ENCODE measurements around the gene LZTR1.

The LZTR1 gene

GRCh38 chr22:20952544-20953341 is 29.4 kb upstream of the LZTR1 start:
- H3K9ac ChIP-seq (ENCODE audit: low read length) = no peak overlapping the region
- peaks cover 38% of the 10 kb centered on the region for H3K36me3 ChIP-seq (ENCODE audit: insufficient read depth, low read length)
- H3K27me3 ChIP-seq (ENCODE audit: control insufficient read depth in 1 of 2, insufficient read depth in 2 of 2, low read length in 2 of 2) = no peaks in the 10 kb centered on the region
- no peak overlapping the region for H3K27ac ChIP-seq (ENCODE audit: low read depth, low read length)
- H3K4me1 ChIP-seq (ENCODE audit: insufficient read depth, low read length) = peaks cover 3% of the 10 kb centered on the region
- H3K4me3 ChIP-seq (ENCODE audit: low read depth in 1 of 2, low read length in 2 of 2) = no peak overlapping the region
- H3K9me3 ChIP-seq (ENCODE audit: low read length) = no peaks in the 10 kb centered on the region

DNA sequence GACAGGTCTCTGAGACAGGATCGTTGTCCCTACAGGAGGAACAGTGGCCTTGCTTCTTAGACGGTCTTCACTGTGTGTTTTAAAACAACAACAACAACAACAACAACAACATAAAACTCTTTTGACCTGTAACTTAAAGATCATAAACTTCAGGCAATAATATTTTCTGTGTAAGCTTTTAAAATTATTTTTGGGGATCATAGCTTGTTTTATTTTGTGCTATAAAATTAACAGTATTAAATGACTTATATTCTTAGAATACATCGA is 28.8 kb upstream of the LZTR1 start:
- Histone ChIP-seq H3K9me3 (ENCODE audit: low read length) (no peaks in the 10 kb centered on the region), H3K27me3 (ENCODE audit: control insufficient read depth in 1 of 2, insufficient read depth in 2 of 2, low read length in 2 of 2) (no peaks in the 10 kb centered on the region), H3K9ac (ENCODE audit: low read length) (no peak overlapping the region), H3K4me3 (ENCODE audit: low read depth in 1 of 2, low read length in 2 of 2) (no peak overlapping the region), H3K36me3 (ENCODE audit: insufficient read depth, low read length) (peaks cover 35% of the 10 kb centered on the region), H3K4me1 (ENCODE audit: insufficient read depth, low read length) (peaks cover 3% of the 10 kb centered on the region), H3K27ac (ENCODE audit: low read depth, low read length) (no peak overlapping the region)

DNA sequence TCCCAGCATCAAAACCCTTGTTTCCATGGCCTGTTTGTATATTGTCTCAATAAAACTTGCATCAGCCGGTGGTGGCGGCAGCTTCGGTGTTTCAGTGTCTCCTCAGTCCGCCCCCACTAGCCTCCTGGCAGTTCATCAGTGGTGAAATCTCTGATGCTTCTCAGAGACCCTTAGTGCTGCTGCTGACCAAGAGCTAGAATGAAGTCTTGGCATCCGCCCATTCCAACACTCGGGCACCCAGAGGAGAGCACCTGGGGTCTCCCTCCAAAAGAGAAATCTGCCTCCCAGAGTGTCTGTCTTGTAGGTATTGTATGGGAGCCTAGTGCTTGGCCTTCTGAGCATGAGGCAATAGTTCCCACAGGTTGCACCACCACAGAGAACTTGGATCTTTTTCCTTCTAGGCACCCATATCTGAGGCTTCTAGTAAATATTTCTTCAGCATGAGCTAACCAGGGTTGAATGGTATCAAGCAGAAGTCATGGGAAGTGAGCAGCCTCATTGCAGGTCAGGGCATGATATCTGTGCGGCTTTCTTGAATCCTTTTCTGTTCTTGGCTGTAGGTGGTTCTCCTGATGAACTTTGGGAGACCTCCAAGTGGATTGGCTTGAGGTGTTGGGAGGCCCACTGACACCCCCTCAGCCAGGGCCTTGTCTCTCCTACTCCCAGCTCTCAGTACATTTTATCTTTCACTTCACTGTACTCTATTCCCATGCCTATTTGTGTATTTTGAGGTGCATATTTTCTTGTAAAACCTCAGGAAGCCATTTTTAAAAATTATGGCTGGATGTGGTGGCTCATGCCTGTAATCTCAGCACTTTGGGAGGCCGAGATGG is 28.2 kb upstream of the LZTR1 start:
- H3K27ac ChIP-seq (ENCODE audit: low read depth, low read length) = no peak overlapping the region
- H3K27me3 ChIP-seq (ENCODE audit: control insufficient read depth in 1 of 2, insufficient read depth in 2 of 2, low read length in 2 of 2) = no peaks in the 10 kb centered on the region
- H3K4me1 ChIP-seq (ENCODE audit: insufficient read depth, low read length) = peaks cover 3% of the 10 kb centered on the region
- H3K9ac ChIP-seq (ENCODE audit: low read length) = no peak overlapping the region
- H3K9me3 ChIP-seq (ENCODE audit: low read length) = no peaks in the 10 kb centered on the region
- H3K4me3 ChIP-seq (ENCODE audit: low read depth in 1 of 2, low read length in 2 of 2) = no peak overlapping the region
- H3K36me3 ChIP-seq (ENCODE audit: insufficient read depth, low read length) = peaks cover 33% of the 10 kb centered on the region

GRCh38 chr22:20955548-20955947 is 26.5 kb upstream of the LZTR1 start:
- peaks cover 3% of the 10 kb centered on the region for H3K4me1 ChIP-seq (ENCODE audit: insufficient read depth, low read length)
- no peak overlapping the region for H3K9ac ChIP-seq (ENCODE audit: low read length)
- no peak overlapping the region for H3K27ac ChIP-seq (ENCODE audit: low read depth, low read length)
- no peaks in the 10 kb centered on the region for H3K27me3 ChIP-seq (ENCODE audit: control insufficient read depth in 1 of 2, insufficient read depth in 2 of 2, low read length in 2 of 2)
- peaks cover 20% of the 10 kb centered on the region for H3K36me3 ChIP-seq (ENCODE audit: insufficient read depth, low read length)
- no peaks in the 10 kb centered on the region for H3K9me3 ChIP-seq (ENCODE audit: low read length)
- H3K4me3 ChIP-seq (ENCODE audit: low read depth in 1 of 2, low read length in 2 of 2) = no peak overlapping the region

GRCh38 chr22:20956258-20957101 is 25.6 kb upstream of the LZTR1 start:
- Histone ChIP-seq H3K27me3 (ENCODE audit: control insufficient read depth in 1 of 2, insufficient read depth in 2 of 2, low read length in 2 of 2) (no peaks in the 10 kb centered on the region), H3K27ac (ENCODE audit: low read depth, low read length) (peak overlapping the region; percentile 27), H3K4me3 (ENCODE audit: low read depth in 1 of 2, low read length in 2 of 2) (peak overlapping the region; percentile 57 to 65), H3K9me3 (ENCODE audit: low read length) (no peaks in the 10 kb centered on the region), H3K9ac (ENCODE audit: low read length) (no peak overlapping the region), H3K36me3 (ENCODE audit: insufficient read depth, low read length) (peaks cover 11% of the 10 kb centered on the region), H3K4me1 (ENCODE audit: insufficient read depth, low read length) (peaks cover 3% of the 10 kb centered on the region)

DNA sequence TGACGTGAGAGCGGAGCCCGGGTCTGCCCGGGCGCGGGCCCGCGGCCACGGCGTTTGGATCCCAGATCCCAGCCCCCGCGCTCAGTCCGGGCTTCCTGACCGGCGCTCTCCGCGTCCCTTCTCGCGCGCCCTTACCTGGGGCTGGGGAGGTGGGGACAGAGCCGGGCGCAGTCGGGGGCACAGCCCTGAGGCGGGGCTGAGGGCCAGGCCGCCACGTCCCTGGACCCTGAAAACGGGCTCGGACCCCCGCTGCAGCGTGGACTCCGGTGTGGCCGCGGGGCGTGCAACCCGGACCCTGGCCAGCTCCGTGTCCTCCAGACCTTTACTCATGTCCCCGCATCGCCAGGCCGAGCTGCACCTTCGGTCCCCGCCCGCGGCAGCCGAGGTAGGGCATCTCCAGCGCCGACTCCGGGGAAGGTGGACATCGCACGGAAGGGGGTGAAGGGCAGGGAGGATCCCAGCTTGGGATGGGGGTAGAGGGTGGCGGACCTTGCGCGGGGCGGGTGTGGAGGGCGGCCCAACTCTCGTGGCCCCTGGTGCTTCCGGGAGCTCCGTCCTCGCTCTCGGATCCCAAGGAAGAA is 24.9 kb upstream of the LZTR1 start:
- Histone ChIP-seq H3K4me1 (ENCODE audit: insufficient read depth, low read length) (peaks cover 3% of the 10 kb centered on the region), H3K36me3 (ENCODE audit: insufficient read depth, low read length) (peaks cover 6% of the 10 kb centered on the region), H3K9ac (ENCODE audit: low read length) (no peak overlapping the region), H3K4me3 (ENCODE audit: low read depth in 1 of 2, low read length in 2 of 2) (peak overlapping the region; percentile 57 to 65), H3K27me3 (ENCODE audit: control insufficient read depth in 1 of 2, insufficient read depth in 2 of 2, low read length in 2 of 2) (no peaks in the 10 kb centered on the region), H3K27ac (ENCODE audit: low read depth, low read length) (peak overlapping the region; percentile 27), H3K9me3 (ENCODE audit: low read length) (no peaks in the 10 kb centered on the region)

- Histone ChIP-seq H3K4me1 (ENCODE audit: insufficient read depth, low read length) (peaks cover 3% of the 10 kb centered on the region), H3K9ac (ENCODE audit: low read length) (no peak overlapping the region), H3K27ac (ENCODE audit: low read depth, low read length) (peak overlapping the region; percentile 27), H3K36me3 (ENCODE audit: insufficient read depth, low read length) (no peaks in the 10 kb centered on the region), H3K9me3 (ENCODE audit: low read length) (no peaks in the 10 kb centered on the region), H3K4me3 (ENCODE audit: low read depth in 1 of 2, low read length in 2 of 2) (peak overlapping the region; percentile 57 to 65), H3K27me3 (ENCODE audit: control insufficient read depth in 1 of 2, insufficient read depth in 2 of 2, low read length in 2 of 2) (no peaks in the 10 kb centered on the region)
These were observed 24.2 kb upstream of the LZTR1 start for GRCh38 chr22:20957683-20958431.

- Histone ChIP-seq H3K4me1 (ENCODE audit: insufficient read depth, low read length) (peaks cover 3% of the 10 kb centered on the region), H3K27ac (ENCODE audit: low read depth, low read length) (no peak overlapping the region), H3K4me3 (ENCODE audit: low read depth in 1 of 2, low read length in 2 of 2) (no peak overlapping the region), H3K9me3 (ENCODE audit: low read length) (no peaks in the 10 kb centered on the region), H3K36me3 (ENCODE audit: insufficient read depth, low read length) (no peaks in the 10 kb centered on the region), H3K9ac (ENCODE audit: low read length) (no peak overlapping the region), H3K27me3 (ENCODE audit: control insufficient read depth in 1 of 2, insufficient read depth in 2 of 2, low read length in 2 of 2) (peaks cover 0 to 13% of the 10 kb centered on the region in 2 donors)
These were observed 22.3 kb upstream of the LZTR1 start for GRCh38 chr22:20959578-20960461.

DNA sequence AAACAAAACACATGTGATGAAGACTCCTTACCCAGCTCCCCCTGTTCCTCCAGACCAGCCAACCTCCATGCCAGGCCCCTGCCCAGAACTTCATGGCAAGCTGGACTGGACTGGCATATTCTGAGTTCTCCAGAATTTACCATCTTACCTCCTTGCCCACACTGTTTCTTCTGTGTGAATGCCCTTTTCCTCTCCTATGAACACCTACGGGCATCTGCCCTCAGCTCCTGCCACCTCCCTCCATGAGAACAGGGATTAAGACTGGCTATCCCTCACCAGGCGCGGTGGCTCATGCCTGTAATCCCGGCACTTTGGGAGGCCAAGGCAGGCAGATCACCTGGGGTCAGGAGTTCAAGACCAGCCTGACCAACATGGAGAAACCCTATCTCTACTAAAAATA is 21.5 kb upstream of the LZTR1 start:
- H3K27ac ChIP-seq (ENCODE audit: low read depth, low read length) = no peak overlapping the region
- H3K36me3 ChIP-seq (ENCODE audit: insufficient read depth, low read length) = no peaks in the 10 kb centered on the region
- H3K4me1 ChIP-seq (ENCODE audit: insufficient read depth, low read length) = peaks cover 3% of the 10 kb centered on the region
- no peak overlapping the region for H3K9ac ChIP-seq (ENCODE audit: low read length)
- H3K27me3 ChIP-seq (ENCODE audit: control insufficient read depth in 1 of 2, insufficient read depth in 2 of 2, low read length in 2 of 2) = peaks cover 0 to 13% of the 10 kb centered on the region in 2 donors
- no peaks in the 10 kb centered on the region for H3K9me3 ChIP-seq (ENCODE audit: low read length)
- H3K4me3 ChIP-seq (ENCODE audit: low read depth in 1 of 2, low read length in 2 of 2) = no peak overlapping the region

DNA sequence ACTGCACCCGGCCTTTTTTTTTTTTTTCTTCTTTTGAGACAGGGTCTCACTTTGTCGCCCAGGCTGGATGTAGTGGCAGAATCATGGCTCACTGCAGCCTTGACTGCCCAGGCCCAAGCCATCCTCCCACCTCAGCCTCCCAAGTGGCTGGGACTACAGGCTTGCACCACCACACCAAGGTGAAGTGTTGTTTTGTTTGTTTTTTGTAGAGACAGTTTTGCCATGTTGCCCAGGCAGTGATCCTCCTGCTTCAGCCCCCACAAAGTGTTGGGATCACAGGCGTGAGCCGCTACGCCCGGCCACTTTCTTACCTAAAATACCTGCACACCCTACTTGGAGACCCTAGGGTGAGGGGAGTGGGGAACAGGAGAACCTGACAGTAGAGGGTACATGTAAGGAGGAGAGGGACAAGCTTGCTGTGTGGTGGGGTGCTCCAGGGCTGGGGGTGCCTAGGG is 19.6 kb upstream of the LZTR1 start:
- H3K27me3 ChIP-seq (ENCODE audit: control insufficient read depth in 1 of 2, insufficient read depth in 2 of 2, low read length in 2 of 2) = peaks cover 0 to 13% of the 10 kb centered on the region in 2 donors
- H3K27ac ChIP-seq (ENCODE audit: low read depth, low read length) = no peak overlapping the region
- no peak overlapping the region for H3K4me3 ChIP-seq (ENCODE audit: low read depth in 1 of 2, low read length in 2 of 2)
- no peaks in the 10 kb centered on the region for H3K36me3 ChIP-seq (ENCODE audit: insufficient read depth, low read length)
- H3K4me1 ChIP-seq (ENCODE audit: insufficient read depth, low read length) = no peaks in the 10 kb centered on the region
- no peak overlapping the region for H3K9ac ChIP-seq (ENCODE audit: low read length)
- no peaks in the 10 kb centered on the region for H3K9me3 ChIP-seq (ENCODE audit: low read length)
